Peyer's patch (tissue), 4 donors: ENCODE data around the gene NUP214.
"Not testable (repeated sequence)": the region's sequence is repeated elsewhere in the genome, so short reads cannot be mapped to it uniquely, and the experiment has no call there.

Source experiments
- CTCF ChIP-seq, 6 experiments: fragments of 450-650 bp in 4 of 6; fragments of 200-600 bp in 2 of 6; sonication (generic) in 1 of 6; IDR thresholded peaks; one replicate each; pipeline ENCODE4 v1.5.1; 2017 to 2019; ENCODE audit warnings: antibody characterized with exemption in 6 of 6, mild to moderate bottlenecking in 3 of 6, moderate library complexity in 1 of 6
- POLR2A ChIP-seq, 2 donors: fragments of 450-650 bp; IDR thresholded peaks; one replicate each; pipeline ENCODE4 v1.5.1; 2017; ENCODE audit warnings: antibody characterized with exemption in 2 of 2, mild to moderate bottlenecking in 2 of 2, moderate library complexity in 2 of 2

DNA sequence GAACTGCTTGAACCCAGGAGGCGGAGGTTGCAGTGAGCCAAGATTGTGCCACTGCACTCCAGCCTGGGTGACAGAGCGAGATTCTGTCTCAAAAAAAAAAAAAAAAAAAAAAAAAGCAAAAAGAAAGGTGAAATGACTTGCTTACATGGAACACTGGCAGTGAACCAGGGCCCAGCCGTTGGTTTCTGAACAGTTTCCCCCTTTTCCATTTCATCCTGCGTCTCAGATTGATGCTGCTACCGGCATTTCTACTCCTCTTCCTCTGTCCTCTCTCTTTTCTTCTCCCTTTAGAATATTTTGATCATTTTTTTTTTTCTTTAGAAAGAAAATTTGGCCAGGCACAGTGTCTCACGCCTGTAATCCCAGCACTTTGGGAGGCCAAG lies 10.0 kb upstream of the NUP214 start:
- TF ChIP-seq CTCF, POLR2A (IDR thresholded peaks at IDR 0.05): not testable (repeated sequence)
